Measurements from ENCODE around the gene TATDN2. TPM values are rescaled to one million over a fixed set of nuclear protein-coding genes. Genes with fewer than 3 reads are reported as not detected.
"Not testable (repeated sequence)": the region's sequence is repeated elsewhere in the genome, so short reads cannot be mapped to it uniquely, and the experiment has no call there.

The TATDN2 gene
- total and polyA plus RNA-seq, 2 donors (not counting 3 experiments of a cell fraction or from before 2014, with no cell fraction given) = 10.7 to 26.8 TPM

DNA sequence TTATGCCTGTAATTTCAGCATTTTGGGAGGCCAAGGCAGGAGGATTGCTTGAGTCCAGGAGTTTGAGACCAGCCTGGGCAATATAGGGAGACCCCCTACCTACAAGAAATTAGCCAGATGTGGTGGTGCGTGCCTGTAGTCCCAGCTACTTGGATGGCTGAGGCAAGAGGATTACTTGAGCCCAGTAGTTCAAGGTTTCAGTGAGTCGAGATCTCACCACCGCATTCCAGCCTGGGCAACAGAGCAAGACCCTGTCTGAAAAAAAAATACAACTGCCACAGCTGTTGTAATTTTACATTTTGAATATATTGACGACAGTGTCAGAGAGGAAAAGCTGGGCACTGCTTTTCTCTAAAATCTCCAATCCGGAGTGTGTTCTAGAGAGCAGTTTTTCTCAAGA lies 21.2 kb downstream of the TATDN2 start:
- H3K9me3 ChIP-seq (replicated peaks; ENCODE audit: control insufficient read depth, insufficient read depth, low read length) = no peaks in the 10 kb centered on the region
- H3K79me2 ChIP-seq (ENCODE audit: control insufficient read depth, insufficient read depth, low read length) = peaks cover 50% of the 10 kb centered on the region
- no peaks in the 10 kb centered on the region for H3K9me1 ChIP-seq (replicated peaks; ENCODE audit: control insufficient read depth, extremely low read depth, insufficient read depth, low read length)
- peaks cover 16% of the 10 kb centered on the region for H3K4me1 ChIP-seq (ENCODE audit: control insufficient read depth, extremely low read depth, insufficient read depth, low read length)
- dilution Hi-C loops (cut with MboI; ENCODE audit: extremely low pct_ligation_motif_present, low sequenced_read_pairs) = no loop called here
- H3K27me3 ChIP-seq (ENCODE audit: control insufficient read depth in 2 of 2, insufficient read depth in 2 of 2, low read length in 2 of 2) = no peaks in the 10 kb centered on the region
- FAIRE-seq = no peak
- peaks cover 16% of the 10 kb centered on the region for H4K20me1 ChIP-seq (replicated peaks; ENCODE audit: control insufficient read depth, extremely low read depth, insufficient read depth, low read length)
- intact Hi-C loops (cut with micrococcal nuclease) = no loop called here
- H3K4me2 ChIP-seq (ENCODE audit: insufficient read depth, low read length) = no peak overlapping the region
- POLR2A ChIA-PET = no interaction called here
- no peak for DNase-seq (ENCODE audit: low read depth, low spot score)
- H3K9ac ChIP-seq (replicated peaks; ENCODE audit: extremely low read depth, insufficient read depth, low read length) = no peak overlapping the region
- TF ChIP-seq JUN (IDR thresholded peaks at IDR 0.05; ENCODE audit: borderline replicate concordance, insufficient read depth, insufficient read length, low read depth) (no peak), POLR2AphosphoS5 (IDR thresholded peaks at IDR 0.05; ENCODE audit: insufficient read depth, low read depth, low read length) (no peak), MYC (IDR thresholded peaks at IDR 0.05; ENCODE audit: low read depth, low read length) (no peak), EZH2 (IDR thresholded peaks at IDR 0.05; ENCODE audit: borderline replicate concordance, low read depth, low read length, severe bottlenecking) (no peak), POLR2A (IDR thresholded peaks at IDR 0.05; ENCODE audit: low read depth, low read length) (no peak)
- TF ChIP-seq, protein P1, sequence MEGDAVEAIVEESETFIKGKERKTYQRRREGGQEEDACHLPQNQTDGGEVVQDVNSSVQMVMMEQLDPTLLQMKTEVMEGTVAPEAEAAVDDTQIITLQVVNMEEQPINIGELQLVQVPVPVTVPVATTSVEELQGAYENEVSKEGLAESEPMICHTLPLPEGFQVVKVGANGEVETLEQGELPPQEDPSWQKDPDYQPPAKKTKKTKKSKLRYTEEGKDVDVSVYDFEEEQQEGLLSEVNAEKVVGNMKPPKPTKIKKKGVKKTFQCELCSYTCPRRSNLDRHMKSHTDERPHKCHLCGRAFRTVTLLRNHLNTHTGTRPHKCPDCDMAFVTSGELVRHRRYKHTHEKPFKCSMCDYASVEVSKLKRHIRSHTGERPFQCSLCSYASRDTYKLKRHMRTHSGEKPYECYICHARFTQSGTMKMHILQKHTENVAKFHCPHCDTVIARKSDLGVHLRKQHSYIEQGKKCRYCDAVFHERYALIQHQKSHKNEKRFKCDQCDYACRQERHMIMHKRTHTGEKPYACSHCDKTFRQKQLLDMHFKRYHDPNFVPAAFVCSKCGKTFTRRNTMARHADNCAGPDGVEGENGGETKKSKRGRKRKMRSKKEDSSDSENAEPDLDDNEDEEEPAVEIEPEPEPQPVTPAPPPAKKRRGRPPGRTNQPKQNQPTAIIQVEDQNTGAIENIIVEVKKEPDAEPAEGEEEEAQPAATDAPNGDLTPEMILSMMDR (IDR thresholded peaks at IDR 0.05; ENCODE audit: extremely low read depth in 1 of 2, insufficient read depth in 1 of 2, low read depth in 1 of 2, low read length in 2 of 2) = no peak
- TF ChIP-seq, protein P2, sequence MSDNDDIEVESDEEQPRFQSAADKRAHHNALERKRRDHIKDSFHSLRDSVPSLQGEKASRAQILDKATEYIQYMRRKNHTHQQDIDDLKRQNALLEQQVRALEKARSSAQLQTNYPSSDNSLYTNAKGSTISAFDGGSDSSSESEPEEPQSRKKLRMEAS (IDR thresholded peaks at IDR 0.05; ENCODE audit: insufficient read depth, insufficient read length) = no peak
- no TSS peak for BruUV-seq (replicated peaks)
- CTCF ChIA-PET = interaction anchor here (1.0 kb wide), 2 partner anchors 11 to 14 kb away, joined by 3 to 5 read pairs; no protein-coding TSS in a partner anchor
- no peak overlapping the region for H2AFZ ChIP-seq (ENCODE audit: low read depth, low read length)
- peaks cover 12 to 13% of the 10 kb centered on the region in 2 experiments for H3K36me3 ChIP-seq (ENCODE audit: control insufficient read depth in 2 of 2, extremely low read depth in 1 of 2, insufficient read depth in 2 of 2, low read length in 2 of 2)
- no peak overlapping the region for H3K4me3 ChIP-seq (replicated peaks in 1 of 3; ENCODE audit: insufficient read depth in 1 of 3, low read depth in 1 of 3, low read length in 3 of 3)
- no peak overlapping the region for H3K27ac ChIP-seq (ENCODE audit: insufficient read depth, low read depth, low read length)

DNA sequence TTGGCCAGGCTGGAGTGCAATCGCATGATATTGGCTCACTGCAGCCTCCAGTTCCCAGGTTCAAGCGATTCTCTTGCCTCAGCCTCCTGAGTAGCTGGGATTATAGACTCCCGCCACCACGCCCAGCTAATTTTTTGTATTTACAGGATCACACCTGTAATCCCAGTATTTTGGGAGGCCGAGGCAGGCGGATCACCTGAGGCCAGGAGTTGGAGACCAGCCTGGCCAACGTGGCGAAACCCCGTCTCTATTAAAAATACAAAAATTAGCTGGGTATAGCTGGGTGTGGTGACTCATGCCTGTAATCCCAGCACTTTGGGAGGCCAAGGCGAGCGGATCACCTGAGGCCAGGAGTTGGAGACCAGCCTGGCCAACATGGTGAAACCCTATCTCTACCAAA lies 24.2 kb downstream of the TATDN2 start:
- H3K9me1 ChIP-seq (replicated peaks; ENCODE audit: control insufficient read depth, extremely low read depth, insufficient read depth, low read length); H3K27ac ChIP-seq (ENCODE audit: insufficient read depth, low read depth, low read length); intact Hi-C loops (cut with micrococcal nuclease); POLR2A ChIA-PET; dilution Hi-C loops (cut with MboI; ENCODE audit: extremely low pct_ligation_motif_present, low sequenced_read_pairs); DNase-seq (ENCODE audit: low read depth, low spot score); H3K27me3 ChIP-seq (ENCODE audit: control insufficient read depth in 2 of 2, insufficient read depth in 2 of 2, low read length in 2 of 2); H3K9me3 ChIP-seq (replicated peaks; ENCODE audit: control insufficient read depth, insufficient read depth, low read length); H3K4me2 ChIP-seq (ENCODE audit: insufficient read depth, low read length); H2AFZ ChIP-seq (ENCODE audit: low read depth, low read length); BruUV-seq (replicated peaks); H3K4me3 ChIP-seq (replicated peaks in 1 of 3; ENCODE audit: insufficient read depth in 1 of 3, low read depth in 1 of 3, low read length in 3 of 3); H3K9ac ChIP-seq (replicated peaks; ENCODE audit: extremely low read depth, insufficient read depth, low read length); FAIRE-seq: not testable (repeated sequence)
- peaks cover 48% of the 10 kb centered on the region for H3K79me2 ChIP-seq (ENCODE audit: control insufficient read depth, insufficient read depth, low read length)
- peaks cover 14% of the 10 kb centered on the region for H4K20me1 ChIP-seq (replicated peaks; ENCODE audit: control insufficient read depth, extremely low read depth, insufficient read depth, low read length)
- CTCF ChIA-PET = interaction anchor here (0.6 to 2.3 kb wide), 5 partner anchors 10 to 80 kb away, joined by 3 to 5 read pairs (median 3); no protein-coding TSS in a partner anchor
- H3K4me1 ChIP-seq (ENCODE audit: control insufficient read depth, extremely low read depth, insufficient read depth, low read length) = peaks cover 13% of the 10 kb centered on the region
- peaks cover 8 to 13% of the 10 kb centered on the region in 2 experiments for H3K36me3 ChIP-seq (ENCODE audit: control insufficient read depth in 2 of 2, extremely low read depth in 1 of 2, insufficient read depth in 2 of 2, low read length in 2 of 2)
